Activated T-cell treated with anti-CD3 and anti-CD28 coated beads, Interleukin-2, amount 50 U/mL, for 1 hour (primary cell): ENCODE measurements around the gene GABRG3.

ENCODE experiments used
- DNase-seq: peaks from one replicate; pipeline ENCODE4 v3.0.0-alpha.2; 2020

Gene GABRG3

DNA sequence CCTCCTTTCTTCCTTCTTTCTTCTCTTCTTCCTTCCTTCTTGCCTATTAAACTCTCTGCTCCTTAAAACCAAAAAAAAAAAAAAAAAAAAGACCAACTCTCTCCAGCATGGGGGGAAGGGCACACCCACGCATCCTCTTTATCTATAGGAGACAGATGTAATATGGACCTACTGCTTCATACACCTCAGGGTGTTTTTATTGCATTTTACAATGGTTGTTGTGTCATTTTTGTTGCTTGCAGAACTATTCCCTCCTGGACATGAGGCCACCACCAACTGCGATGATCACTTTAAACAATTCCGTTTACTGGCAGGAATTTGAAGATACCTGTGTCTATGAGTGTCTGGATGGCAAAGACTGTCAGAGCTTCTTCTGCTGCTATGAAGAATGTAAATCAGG, 561.4 kb downstream of the GABRG3 start:
- DNase-seq: no peak

DNA sequence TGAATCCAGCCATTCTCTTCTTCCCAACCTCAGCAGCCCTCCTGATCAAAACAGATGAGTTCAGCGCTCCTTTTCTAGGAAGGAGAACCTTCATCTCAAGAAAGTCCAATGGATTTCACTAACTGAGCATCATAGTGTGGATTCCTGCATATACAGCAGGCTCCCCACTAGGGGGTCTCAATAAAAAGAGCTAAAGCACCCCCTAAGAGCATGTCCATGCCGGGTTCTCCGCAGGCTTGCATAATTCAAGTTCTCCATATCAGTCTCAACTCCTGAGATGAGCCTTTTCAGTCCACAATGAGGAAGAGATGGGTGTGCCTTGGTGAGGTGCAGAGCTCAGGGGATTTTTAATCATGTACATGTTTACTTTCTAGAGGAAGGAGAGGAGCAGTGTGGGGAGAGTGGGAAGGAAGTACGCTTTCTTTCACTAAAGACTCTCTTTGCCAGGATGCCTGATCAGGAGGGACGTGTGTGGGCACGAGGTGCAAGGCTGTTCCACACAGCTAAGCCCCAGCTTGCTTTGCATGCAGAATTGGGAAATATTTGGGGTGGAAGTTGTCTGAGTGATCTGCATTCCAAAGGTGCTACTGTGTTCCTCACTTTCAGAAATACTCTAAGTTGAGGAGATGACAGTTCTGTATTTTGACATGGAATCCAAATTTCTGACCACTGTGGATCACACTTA, 564.6 kb downstream of the GABRG3 start:
- no peak for DNase-seq

DNA sequence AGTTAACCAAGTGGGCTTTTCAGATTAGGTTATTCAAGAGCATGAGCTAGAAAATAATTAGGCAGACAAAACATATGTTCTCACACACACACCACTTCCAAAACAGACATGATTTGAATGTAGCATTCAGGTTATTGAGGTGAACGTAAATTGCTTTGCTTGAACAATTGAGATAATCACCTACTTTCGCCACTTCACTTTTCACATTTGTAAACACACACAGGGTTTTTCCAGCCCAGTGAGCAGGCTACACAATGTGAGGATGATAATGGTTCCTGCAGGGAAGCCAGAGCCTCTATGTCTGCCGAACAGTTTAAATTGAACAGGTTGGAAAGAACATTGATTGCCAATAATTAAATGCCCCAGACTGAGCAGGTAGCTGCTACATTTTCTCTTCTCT, 567.3 kb downstream of the GABRG3 start:
- DNase-seq: no peak

DNA sequence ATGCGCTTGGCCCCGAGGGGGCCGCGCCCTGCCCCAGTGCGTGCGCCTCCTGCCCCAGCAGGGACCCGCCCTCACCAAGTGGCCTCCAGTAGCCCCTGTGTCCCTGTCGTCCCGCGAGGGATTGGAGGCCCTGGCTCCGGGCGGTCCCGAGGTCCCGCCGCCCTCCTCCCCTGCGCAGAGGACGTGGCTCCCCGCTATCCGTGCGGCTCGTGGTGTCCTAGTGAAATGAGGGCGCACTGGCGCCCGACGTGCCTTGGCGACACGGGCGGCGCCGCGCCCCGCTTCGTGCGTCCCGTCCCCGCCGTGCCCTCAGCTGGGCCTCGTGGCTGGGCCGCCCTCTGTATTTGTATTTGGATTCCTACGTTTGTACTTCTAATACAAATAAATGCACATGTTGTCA, 570.6 kb downstream of the GABRG3 start:
- DNase-seq: no peak

DNA sequence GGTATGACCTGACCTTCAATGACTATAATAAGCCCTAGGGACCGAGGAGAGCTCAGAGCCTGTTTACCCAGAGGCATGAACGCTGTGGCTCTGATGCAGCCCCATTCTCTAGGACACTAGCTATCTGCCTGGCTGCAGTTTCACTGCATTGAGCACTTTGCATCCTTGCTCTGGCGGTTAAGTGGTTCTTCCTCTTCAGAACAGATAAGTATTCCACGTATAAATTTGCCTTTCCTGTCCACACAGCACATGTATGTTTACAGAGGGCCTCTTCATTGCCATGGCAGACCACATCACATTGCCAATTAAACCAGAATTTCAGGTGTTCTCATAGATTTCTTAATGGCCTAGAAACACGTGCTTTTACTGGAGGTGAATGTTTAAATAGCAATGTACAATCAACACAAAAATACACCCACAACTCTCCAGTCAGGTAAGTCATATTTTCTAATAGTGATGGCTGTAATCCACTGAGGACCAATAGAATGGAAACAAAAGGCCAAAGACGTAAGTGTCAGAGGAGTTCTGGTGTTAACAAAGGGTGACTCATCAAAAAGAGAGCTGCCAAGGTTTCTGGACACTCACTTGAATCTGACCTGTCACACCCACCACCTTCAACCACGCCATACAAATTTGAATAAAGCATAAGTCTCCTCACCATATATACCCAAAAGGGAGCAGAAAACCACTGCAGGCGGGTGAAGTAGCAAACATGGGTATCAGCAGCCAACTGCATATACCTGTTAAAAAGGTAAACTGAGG, 574.7 kb downstream of the GABRG3 start:
- no peak for DNase-seq

DNA sequence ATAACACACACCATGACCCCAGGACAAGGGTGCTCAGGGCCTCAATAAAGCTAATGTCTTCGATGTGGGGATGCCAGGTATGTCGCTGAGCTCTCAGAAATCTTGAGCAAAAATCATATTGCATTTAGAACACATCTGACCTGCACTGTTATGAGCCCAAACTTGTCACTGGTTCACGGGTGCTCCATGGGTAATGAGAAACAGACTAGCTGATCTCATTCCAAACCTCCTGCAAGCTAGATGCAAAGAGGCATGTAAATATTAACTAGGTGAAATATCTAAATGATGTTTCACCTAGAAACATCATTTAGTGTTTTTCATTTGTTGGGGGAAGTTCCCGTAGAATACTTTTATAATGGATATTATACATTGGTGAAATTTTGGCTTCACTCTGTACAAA, 578.8 kb downstream of the GABRG3 start:
- no peak for DNase-seq

DNA sequence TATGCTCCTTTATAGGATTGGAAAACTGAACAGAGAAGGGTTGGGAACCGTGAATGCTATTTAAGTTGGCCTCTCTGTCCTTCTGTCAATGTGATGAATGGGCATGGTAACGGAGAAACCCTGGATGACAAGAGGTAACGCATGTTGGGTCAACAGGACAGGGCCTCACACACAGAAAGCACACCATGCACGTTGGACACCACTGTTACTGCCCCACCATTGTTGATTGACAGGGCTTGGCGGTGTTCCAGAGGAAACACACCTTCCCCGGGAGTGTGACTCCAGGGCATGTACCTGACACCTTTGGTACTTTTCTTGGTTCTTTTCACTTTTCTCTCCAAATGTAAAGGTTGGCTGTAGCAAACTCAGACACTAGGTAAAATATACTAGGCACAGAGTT, 579.7 kb downstream of the GABRG3 start:
- no peak for DNase-seq

DNA sequence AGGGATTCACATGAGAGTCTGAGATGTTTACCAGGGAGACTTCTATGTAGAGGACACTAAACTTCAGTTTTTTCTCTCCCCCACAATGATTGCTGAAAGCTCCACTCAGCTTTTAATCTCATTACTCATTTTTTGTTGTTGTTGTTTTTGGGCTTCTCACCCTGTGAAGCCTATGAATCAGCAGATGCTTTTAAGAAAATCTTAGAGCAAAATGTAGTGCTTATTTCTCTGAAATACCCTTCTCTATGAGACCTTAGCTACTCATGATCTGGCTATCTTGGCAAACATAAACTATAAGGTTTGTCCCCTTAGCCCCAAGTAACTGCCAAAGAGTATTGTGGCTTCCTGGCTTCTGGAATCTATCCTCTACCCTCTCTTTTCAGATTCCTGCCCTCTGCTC, 590.8 kb downstream of the GABRG3 start:
- DNase-seq: no peak

DNA sequence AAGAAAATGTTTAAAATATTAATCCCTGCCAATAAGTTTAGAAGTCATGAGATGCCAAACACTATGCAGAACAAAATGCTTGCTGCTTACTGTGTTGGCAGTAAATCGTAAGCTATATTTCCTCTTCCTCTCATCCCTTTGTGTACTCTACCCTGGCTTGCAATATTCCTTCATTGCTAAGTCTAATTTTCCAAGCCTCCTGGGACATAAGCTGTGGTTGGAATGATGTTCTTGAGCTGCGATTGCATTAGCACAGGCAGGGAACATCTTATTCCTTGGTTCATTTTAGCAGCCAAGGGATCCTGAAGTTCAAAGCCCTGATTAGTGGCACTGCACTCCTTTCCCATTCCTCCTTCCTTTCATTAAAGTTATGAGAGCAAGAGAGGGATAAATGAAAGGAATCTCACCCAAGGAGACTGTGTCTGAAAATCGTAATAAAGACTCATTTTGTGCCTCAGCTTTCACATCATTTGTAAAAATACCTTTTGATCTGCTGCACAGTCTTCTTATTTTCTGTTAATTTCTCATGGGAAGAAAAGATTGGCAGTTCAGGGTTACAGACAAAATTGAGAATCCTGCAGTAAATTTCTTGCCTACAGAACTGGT, 592.9 kb downstream of the GABRG3 start:
- DNase-seq: no peak

DNA sequence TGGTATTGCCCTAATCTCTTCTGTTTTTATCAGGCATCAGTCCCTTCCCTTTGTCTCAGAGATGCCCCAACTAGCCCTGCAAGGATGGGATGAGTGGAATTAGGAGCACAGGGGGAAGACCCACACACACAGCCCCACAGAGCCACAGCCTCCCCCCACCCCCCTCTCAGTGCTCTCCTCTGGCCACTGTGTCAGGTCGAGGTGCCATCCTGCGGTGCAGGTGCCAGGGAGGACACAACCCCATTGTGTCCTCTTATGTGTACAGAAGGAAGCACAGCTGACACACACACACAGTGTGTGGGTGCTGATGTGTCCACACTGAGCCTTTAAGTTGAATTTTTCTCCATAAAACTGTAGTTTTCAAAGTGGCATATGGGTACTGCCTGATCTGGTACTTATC, 593.7 kb downstream of the GABRG3 start:
- no peak for DNase-seq

DNA sequence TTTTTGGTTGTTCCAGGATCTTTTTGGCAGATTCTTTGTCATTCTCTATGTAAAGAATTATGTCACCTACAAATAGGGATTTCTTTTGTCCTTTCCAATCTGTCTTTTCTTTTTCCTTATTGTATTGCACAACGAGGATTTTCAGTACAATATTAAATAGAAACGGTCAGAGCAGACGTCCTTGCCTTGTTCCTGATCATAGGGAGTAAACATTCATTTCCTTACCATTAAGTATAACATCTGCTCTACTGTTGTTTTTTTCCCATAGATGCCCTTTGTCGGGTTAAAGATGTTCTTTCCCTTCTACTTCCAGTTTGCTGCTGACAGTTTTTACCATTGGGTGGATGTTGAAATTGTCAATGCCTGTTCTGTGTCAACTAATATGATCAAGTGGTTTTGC, 599.8 kb downstream of the GABRG3 start:
- DNase-seq: no peak

DNA sequence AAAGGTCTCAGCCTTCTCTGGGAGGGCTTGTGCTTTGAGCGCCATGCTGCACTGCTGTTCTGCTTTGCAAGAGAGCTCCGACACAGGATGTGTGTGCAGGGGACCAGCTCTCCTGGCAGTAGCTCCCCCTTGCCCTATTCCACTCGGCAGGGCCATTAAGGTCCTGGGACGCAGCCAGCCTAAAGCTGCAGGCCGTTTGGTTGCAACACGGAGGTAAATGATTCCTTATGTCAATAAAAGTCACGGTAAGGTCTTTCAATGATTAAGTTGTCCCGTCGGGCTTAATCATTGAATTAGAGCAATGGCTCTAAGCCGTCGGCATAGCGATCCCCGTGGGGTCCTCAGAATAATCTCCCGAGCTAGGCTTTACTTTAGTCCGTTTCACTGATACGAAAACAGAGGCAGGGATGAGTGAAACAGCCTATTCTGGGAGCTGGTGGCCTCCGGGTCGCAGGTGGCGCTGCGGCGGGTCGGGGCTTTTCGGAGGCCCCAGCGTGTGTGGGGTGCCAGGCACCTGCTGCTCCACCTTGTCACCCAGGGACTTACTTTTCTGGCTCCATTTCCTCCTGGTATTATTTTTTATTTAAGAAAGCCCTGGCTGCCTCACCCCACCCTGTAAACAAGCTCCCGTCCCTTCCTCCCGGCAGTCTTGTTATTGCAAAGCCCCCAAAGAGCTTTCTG, 603.0 kb downstream of the GABRG3 start:
- DNase-seq: no peak

DNA sequence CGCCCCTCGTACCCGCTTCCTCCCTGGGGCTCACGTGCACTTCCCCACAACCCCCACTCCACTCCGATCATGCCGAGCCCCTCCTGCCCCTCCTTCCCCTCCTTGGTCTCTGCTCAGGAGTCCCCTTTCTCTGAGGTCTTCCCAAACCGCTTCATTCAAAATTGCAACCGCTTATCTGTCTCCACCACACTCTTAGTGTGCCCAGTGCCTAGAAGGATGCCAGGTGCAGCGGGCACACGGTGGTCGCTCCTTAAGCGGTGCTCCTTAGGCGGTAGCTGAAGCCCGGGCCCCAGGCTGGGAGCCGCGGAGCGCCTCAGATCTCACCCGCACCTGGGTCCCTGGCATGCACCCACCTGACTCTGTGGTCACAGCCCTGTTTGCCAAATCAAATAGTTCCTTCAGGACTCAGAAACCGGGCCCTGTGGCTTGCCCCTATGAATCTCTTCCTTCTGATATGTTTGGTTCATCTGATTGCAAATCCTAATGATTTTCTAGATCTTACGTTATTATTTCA, 603.6 kb downstream of the GABRG3 start:
- DNase-seq: no peak

DNA sequence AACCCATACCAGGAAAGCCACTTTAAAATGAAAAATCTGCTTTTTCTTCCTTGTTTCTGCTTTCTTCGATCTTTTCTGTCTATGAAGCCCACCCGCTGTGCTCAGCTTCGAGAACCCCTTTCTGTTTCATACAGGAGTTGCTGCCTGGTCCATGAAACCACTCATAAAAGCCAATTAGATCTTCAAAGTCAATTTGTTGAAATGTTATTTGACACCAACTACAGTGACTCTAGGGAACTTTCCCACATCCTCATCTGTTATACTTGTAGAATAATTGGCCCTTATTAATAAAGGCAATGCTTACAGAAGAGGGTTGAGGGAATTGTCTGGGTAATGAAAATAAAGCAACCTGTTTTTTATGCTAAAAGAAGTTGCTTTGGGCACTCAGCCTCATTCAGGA, 604.5 kb downstream of the GABRG3 start:
- no peak for DNase-seq

DNA sequence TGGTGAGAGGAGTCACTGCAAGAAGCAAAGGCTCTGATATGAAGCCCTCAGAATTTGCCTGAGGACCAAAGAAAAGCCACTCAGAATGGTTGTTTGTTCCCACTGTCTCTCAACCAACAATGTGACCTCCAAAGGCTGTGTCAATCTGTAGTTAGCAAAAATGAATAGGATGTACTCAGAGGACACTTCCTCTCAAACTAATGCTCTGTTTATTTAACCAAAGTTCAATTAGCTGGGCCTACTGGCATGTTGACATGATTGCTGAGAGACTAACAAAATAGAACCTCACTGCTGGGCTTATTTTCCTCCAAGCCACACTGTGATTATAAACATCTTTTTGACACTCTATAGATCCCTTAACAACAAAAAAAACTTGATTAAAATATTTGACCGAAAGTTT, 605.6 kb downstream of the GABRG3 start:
- no peak for DNase-seq

DNA sequence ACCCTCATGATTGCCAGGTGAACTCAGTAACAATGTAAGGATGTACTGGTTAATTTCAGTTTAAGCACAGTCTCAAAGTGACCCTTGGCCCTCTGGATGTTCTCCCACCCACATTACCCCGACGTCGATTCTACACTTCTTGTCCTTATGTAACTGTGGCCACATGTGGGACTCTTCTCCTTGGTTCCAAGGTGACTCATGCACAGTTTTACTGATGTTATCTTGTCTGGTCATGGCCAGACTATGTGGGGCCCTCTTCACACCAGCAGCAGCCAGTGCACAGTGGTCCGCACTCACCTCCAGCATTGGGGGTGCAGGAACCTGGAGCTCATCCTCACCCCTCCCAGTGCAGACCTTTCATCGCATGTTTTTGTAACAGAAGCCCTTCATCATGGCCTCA, 608.8 kb downstream of the GABRG3 start:
- DNase-seq: no peak

DNA sequence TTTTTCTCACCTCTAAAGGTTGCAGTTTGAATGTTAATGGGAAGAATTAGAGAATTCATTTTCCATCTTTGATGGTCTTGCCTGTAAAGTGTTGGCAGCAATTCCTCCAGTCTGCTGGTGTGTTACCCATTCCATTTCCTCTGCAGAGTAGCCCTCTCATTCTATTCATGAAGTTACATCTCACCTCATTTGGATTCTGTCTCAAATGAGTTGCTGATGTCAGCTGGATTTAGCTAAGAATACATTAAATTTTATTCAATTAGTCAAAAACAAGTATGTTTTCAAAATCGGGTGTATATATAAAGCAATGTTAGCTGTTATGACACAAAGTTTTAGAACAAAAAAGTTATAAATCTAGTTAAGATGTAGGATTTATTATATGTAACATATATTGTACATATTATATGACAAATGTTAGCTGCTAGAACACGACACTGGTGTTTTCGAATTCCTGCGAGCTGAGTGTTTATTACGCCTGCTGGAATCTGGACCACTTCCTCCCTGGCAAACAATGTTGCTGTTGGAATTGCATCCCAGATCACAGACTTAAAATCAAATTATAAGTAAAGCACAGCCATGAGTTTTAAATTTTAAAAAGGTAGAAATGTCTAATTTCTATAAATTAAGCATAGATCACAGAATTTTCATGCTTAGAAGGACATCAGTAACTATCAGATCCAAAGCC, 611.9 kb downstream of the GABRG3 start:
- DNase-seq: no peak

DNA sequence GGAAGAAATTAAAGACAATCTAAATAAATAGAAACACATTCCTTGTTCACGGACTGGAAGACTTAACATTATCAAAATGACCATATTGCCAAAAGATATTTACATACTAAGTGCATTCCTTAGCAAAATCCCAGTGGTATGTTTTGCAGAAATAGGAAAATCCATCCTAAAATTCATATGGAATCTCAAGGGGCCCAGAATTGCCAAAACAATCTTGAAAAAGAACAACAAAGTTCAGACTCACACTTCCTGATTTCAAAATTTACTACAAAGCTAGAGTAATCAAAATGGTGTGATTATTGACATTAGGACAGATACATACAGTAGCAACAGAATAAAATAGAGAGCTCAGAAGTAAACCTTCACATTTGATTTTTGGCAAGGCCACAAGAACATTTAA, 612.7 kb downstream of the GABRG3 start:
- DNase-seq: no peak

DNA sequence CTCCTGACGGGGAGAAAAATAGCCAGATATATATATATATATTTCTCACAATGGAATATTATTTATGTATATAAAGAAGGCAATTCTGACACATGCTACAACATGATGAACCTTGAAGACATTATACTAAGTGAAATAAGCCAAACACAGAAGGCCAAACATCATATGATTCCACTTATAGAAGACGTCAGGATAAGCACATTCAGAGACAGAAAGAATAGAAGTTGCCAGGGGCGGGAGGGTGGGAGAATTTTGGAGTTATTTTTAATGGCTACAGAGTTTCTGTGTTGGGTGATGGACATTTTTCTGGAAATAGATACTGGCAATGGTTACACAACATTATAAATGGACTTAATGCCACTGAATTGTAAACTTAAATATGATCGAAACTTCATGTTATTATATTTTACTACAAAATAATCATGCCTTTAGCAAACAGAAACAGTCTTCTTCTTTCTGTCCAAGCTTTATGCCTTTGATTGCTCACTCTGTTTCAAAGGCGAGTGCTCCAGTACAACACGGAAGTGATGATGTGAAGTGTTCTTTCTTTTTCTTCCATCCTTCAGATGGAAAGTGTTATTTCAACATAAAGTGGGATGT, 614.2 kb downstream of the GABRG3 start:
- no peak for DNase-seq

DNA sequence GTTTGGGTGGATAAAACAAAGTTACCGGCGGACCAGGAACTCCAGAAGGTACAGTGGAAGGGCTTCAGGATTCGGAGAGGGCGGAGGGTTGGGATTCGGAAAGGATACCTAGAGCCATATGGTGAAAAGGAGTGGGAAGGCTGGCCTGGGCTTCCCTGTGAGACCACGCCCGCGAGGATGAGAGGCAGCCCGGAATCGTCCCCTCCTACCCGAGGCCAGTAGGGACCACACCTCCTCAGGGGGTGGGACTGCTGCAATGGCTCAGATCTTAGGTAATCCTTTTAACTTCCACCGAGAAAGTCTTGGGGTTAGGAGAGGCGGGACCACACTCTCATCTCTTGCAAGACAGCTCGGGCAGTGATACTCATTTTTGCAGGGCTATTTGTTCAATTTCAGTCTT, 616.8 kb downstream of the GABRG3 start:
- no peak for DNase-seq

DNA sequence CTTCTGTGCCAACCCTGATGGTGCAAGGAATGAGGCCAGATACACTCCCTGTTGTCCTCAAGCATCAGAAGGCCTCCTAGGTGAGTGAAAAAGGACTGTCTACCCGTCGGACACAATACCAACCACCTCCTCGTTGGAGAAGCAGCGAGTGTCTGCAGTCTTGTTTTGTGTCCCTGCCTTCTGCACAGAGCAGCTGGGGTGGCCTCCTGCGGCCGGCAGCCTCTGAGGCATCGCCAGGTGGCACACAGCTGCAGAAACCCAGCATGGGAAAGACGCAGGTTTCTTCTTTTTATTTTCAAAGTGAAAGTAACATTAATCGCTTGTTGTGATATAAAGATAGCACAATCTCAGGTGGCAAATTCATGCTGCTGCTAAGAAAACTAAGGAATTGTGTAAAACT, 618.3 kb downstream of the GABRG3 start:
- DNase-seq: no peak

DNA sequence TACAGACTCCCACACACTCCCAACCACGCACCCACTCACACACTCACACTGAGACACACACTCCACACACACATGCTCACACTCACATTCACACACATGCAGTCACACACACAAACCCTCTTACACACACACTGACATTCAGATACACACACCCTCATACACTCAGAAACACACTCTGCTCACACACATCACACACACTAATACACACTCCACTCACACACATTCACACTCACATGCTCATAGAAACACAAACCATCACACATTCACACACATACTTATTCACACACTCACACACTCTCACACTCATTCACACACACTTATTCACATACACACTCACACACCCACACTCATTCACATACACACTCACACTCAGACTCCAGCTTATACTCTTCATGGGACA, 618.8 kb downstream of the GABRG3 start:
- no peak for DNase-seq
